ENCODE measurements around the gene CHERP. TPM values are rescaled to one million over a fixed set of nuclear protein-coding genes. Genes with fewer than 3 reads are reported as not detected.

The CHERP gene
- total RNA-seq, 2 donors from 2014 or later: 8.6 to 34.9 TPM

DNA sequence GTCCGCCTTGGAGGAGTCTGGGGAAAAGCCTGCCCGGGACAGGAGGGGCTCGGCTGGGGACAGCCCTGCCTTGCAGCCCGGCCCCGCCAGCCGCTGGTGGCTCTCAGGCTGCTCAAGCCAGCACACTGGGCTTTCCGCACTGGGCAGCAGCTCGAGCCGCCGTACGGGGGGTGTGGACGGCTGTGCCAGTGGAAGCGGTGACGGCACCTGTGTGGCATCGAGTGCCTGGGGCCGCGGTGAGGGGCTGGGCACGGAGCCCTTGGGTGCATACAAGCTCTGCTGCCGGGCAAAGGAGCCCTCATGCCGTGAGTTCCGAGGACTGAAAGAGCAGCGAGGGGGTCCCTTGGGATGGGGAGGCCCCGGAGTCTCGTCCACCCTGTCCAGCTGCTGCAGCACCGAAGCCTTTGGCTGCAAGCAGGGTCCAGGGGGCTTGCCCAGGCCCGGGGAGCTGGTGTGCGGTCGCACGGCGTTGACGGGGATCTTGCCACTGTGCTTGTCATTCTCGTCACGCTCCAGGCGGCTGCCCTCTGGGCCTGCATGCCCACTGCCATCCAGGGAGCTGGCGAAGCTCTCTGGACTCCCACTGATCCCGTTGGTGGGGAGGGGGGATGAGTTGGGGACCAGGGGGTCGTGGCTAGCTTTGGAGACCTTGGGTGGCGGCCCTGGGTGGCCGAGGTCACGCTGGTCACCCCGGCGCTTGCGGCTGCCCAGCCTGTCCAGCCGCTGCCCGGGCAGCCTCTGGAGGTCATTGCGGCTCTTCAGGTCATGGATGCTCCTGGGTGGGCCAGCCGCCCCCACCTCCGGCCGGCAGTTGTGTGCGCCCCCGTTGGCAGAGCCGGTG lies 34.7 kb upstream of the CHERP start:
- H3K27me3 ChIP-seq: no peaks in the 10 kb centered on the region
- no peak overlapping the region for H3K27ac ChIP-seq
- no peak overlapping the region for H3K4me3 ChIP-seq
- no peak for TF ChIP-seq POLR2A (IDR thresholded peaks at IDR 0.05)
- TF ChIP-seq, protein P1, sequence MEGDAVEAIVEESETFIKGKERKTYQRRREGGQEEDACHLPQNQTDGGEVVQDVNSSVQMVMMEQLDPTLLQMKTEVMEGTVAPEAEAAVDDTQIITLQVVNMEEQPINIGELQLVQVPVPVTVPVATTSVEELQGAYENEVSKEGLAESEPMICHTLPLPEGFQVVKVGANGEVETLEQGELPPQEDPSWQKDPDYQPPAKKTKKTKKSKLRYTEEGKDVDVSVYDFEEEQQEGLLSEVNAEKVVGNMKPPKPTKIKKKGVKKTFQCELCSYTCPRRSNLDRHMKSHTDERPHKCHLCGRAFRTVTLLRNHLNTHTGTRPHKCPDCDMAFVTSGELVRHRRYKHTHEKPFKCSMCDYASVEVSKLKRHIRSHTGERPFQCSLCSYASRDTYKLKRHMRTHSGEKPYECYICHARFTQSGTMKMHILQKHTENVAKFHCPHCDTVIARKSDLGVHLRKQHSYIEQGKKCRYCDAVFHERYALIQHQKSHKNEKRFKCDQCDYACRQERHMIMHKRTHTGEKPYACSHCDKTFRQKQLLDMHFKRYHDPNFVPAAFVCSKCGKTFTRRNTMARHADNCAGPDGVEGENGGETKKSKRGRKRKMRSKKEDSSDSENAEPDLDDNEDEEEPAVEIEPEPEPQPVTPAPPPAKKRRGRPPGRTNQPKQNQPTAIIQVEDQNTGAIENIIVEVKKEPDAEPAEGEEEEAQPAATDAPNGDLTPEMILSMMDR (IDR thresholded peaks at IDR 0.05): no peak
- ATAC-seq (no peak), DNase-seq (no peak)
- H3K9me3 ChIP-seq: no peaks in the 10 kb centered on the region
- 87% methylated on average over 41 of the region's 52 CpGs; no CpG with 5 or more reads in 1 of the 2 donors for WGBS, 2 donors
- H3K4me1 ChIP-seq: peaks cover 41% of the 10 kb centered on the region
- intact Hi-C loops (cut with DNase I): loop anchor here (10.0 kb wide), 1 partner anchor 48 kb away; the partner anchor contains the start of gene MED26
- H3K36me3 ChIP-seq (replicated peaks in 1 of 2; ENCODE audit: insufficient read depth in 1 of 2, low read depth in 2 of 2): peaks cover 0 to 5% of the 10 kb centered on the region in 2 donors

DNA sequence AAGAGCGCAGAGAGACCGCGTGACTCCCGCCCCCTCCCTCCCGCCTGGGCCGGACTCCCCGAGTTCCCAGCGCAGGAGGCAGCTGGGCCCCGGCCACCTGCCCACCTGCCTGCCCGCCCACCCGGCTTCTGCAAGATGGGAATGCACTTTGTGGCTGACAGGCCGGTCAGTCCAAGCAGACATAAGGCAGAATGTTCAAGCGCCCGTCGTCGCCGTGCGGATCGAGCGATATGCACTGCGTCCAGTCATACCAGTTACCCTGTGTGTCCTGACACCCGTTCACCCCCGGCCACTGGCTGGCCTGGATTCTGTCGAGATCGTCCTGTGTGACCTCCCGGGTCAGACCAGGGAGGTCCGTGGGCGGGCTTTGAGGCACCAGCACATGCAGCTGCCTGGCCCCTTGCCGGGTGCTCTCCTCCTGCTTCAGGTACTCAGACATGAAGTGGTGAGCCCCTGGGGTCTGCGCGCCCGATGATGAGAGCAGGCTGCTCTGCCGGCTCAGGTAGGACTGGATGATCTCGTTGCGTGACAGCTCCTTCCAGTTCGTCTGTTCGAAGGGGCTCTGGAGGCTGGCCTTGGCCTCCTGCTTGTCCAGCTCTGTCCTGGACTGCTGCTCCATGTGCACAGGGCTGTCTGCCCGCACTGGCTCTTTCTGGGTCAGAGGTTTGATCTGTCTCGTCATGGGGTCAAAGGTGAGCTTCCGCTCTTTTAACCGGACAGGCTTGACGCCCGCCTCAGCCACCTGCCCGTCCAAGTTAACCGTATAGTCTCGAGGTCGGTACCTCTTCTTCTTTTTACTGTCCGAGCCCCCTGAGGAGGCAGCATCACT lies 33.8 kb upstream of the CHERP start:
- intact Hi-C loops (cut with DNase I): loop anchor here (10.0 kb wide), 1 partner anchor 49 kb away; the partner anchor contains the start of gene MED26

DNA sequence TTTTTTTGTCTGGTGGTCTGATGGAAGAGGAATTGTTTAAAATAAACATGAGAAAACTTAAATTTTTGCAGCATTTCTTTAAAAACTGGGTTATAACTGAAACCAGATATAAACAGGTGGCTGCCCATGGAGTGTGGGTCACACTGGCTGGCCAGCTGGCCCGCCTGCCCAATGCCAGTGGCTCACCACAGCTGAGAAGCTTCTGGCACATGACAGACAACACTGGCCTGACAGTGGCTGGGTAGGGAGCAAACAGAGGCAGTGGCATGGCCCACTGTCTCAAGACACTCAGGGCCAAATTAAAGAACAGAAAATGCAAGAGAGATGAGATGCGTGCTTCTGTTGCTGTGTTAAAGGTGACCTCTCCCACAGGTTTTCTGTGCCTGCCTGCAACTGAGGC lies 33.0 kb upstream of the CHERP start:
- H3K27me3 ChIP-seq: no peaks in the 10 kb centered on the region
- 89 to 97% methylated on average over 2 of the region's 2 CpGs for WGBS, 2 donors
- intact Hi-C loops (cut with DNase I): loop anchor here (10.0 kb wide), 1 partner anchor 50 kb away; the partner anchor contains the start of gene MED26
- no peak for TF ChIP-seq POLR2A (IDR thresholded peaks at IDR 0.05)
- TF ChIP-seq, protein P1 (IDR thresholded peaks at IDR 0.05): no peak
- H3K36me3 ChIP-seq (replicated peaks in 1 of 2; ENCODE audit: insufficient read depth in 1 of 2, low read depth in 2 of 2): peaks cover 0 to 5% of the 10 kb centered on the region in 2 donors
- H3K4me3 ChIP-seq: no peak overlapping the region
- H3K27ac ChIP-seq: no peak overlapping the region
- ATAC-seq: no peak
- no peaks in the 10 kb centered on the region for H3K9me3 ChIP-seq
- DNase-seq: no peak
- peaks cover 40% of the 10 kb centered on the region for H3K4me1 ChIP-seq

More for the DNA sequence above, 33.8 kb upstream of the CHERP start:
- Histone ChIP-seq H3K27ac (no peak overlapping the region), H3K27me3 (no peaks in the 10 kb centered on the region), H3K4me1 (peaks cover 39% of the 10 kb centered on the region), H3K9me3 (no peaks in the 10 kb centered on the region), H3K4me3 (no peak overlapping the region), H3K36me3 (replicated peaks in 1 of 2; ENCODE audit: insufficient read depth in 1 of 2, low read depth in 2 of 2) (peaks cover 0 to 5% of the 10 kb centered on the region in 2 donors)
- DNase-seq (no peak), ATAC-seq (no peak)
- 78 to 94% methylated on average over 25 to 47 of the region's 48 CpGs for WGBS, 2 donors
- no peak for TF ChIP-seq POLR2A (IDR thresholded peaks at IDR 0.05)
- TF ChIP-seq, protein P1 (IDR thresholded peaks at IDR 0.05): no peak

DNA sequence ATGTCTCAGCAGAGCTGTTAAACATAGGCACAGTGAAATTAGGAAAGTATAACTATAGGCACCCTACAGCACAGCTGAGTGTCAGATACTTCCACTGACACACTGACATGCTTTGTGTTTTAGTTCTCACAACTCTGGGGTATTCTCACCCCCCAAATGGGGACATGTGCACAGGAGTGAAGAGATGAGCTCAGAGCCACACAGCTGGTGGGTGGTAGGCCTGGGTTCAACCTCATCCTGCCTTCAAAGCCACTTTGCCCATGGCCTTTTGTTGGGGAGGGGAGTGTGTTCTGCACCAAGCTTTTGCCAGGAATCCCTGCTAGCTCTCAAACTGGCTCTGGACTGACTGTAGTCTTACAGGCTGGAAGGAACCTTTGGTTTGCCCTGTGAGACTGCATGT lies 31.7 kb upstream of the CHERP start:
- Histone ChIP-seq H3K9me3 (no peaks in the 10 kb centered on the region), H3K27ac (no peak overlapping the region), H3K27me3 (no peaks in the 10 kb centered on the region), H3K4me3 (no peak overlapping the region), H3K36me3 (replicated peaks in 1 of 2; ENCODE audit: insufficient read depth in 1 of 2, low read depth in 2 of 2) (peaks cover 0 to 5% of the 10 kb centered on the region in 2 donors), H3K4me1 (peaks cover 50% of the 10 kb centered on the region)
- DNase-seq (no peak), ATAC-seq (no peak)
- TF ChIP-seq POLR2A (IDR thresholded peaks at IDR 0.05): no peak
- TF ChIP-seq, protein P1 (IDR thresholded peaks at IDR 0.05): no peak
- intact Hi-C loops (cut with DNase I): loop anchor here (10.0 kb wide), 1 partner anchor 51 kb away; the partner anchor contains the start of gene MED26
